ENCODE results near the gene FCRL4. TPM values are rescaled to one million over a fixed set of nuclear protein-coding genes. Genes with fewer than 3 reads are reported as not detected.

FCRL4 gene
- total and polyA plus RNA-seq, 4 donors, result not detected

DNA sequence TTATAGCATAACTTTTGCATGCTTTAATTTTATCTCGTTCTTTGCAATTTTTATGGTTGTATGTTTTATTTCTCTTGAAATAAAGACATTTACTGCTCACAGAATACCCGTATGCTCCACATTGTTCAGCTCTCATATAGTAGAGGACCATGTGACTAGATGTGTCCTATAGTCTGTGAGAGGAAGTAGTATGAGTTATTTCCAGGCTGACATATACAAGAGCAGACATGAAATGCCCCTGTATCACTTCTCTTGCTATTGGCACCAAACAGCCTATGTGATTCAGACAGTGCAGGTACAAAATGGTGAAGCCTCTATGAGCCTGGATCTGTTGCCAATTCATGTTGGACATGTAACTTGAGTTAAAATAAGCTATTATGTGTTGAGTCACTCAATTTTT, 39.8 kb downstream of the FCRL4 start:
- no peak overlapping the region for H3K27ac ChIP-seq (ENCODE audit: low read depth in 1 of 2, low read length in 2 of 2)
- TF ChIP-seq, protein P1, sequence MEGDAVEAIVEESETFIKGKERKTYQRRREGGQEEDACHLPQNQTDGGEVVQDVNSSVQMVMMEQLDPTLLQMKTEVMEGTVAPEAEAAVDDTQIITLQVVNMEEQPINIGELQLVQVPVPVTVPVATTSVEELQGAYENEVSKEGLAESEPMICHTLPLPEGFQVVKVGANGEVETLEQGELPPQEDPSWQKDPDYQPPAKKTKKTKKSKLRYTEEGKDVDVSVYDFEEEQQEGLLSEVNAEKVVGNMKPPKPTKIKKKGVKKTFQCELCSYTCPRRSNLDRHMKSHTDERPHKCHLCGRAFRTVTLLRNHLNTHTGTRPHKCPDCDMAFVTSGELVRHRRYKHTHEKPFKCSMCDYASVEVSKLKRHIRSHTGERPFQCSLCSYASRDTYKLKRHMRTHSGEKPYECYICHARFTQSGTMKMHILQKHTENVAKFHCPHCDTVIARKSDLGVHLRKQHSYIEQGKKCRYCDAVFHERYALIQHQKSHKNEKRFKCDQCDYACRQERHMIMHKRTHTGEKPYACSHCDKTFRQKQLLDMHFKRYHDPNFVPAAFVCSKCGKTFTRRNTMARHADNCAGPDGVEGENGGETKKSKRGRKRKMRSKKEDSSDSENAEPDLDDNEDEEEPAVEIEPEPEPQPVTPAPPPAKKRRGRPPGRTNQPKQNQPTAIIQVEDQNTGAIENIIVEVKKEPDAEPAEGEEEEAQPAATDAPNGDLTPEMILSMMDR (IDR thresholded peaks at IDR 0.05; ENCODE audit: low read depth, low read length, missing input control), result no peak
- no peak for TF ChIP-seq JUND (IDR thresholded peaks at IDR 0.05)
- no peak for TF ChIP-seq EGR1 (IDR thresholded peaks at IDR 0.05; ENCODE audit: low read depth in 2 of 2)
- no peak for TF ChIP-seq YY1 (IDR thresholded peaks at IDR 0.05)
- no peak for TF ChIP-seq GABPA (IDR thresholded peaks at IDR 0.05 in 1 of 2, conservative IDR thresholded peaks at IDR 0.05 in 1 of 2)
- TF ChIP-seq RXRA (IDR thresholded peaks at IDR 0.05), result no peak
- TF ChIP-seq FOXA2 (IDR thresholded peaks at IDR 0.05), result no peak
- TF ChIP-seq, protein P2, sequence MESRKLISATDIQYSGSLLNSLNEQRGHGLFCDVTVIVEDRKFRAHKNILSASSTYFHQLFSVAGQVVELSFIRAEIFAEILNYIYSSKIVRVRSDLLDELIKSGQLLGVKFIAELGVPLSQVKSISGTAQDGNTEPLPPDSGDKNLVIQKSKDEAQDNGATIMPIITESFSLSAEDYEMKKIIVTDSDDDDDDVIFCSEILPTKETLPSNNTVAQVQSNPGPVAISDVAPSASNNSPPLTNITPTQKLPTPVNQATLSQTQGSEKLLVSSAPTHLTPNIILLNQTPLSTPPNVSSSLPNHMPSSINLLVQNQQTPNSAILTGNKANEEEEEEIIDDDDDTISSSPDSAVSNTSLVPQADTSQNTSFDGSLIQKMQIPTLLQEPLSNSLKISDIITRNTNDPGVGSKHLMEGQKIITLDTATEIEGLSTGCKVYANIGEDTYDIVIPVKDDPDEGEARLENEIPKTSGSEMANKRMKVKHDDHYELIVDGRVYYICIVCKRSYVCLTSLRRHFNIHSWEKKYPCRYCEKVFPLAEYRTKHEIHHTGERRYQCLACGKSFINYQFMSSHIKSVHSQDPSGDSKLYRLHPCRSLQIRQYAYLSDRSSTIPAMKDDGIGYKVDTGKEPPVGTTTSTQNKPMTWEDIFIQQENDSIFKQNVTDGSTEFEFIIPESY (IDR thresholded peaks at IDR 0.05), result no peak
- TF ChIP-seq, protein P3, sequence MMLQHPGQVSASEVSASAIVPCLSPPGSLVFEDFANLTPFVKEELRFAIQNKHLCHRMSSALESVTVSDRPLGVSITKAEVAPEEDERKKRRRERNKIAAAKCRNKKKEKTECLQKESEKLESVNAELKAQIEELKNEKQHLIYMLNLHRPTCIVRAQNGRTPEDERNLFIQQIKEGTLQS (IDR thresholded peaks at IDR 0.05), result no peak
- TF ChIP-seq, protein P4, sequence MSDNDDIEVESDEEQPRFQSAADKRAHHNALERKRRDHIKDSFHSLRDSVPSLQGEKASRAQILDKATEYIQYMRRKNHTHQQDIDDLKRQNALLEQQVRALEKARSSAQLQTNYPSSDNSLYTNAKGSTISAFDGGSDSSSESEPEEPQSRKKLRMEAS (IDR thresholded peaks at IDR 0.05), result no peak
- TF ChIP-seq, protein P5, sequence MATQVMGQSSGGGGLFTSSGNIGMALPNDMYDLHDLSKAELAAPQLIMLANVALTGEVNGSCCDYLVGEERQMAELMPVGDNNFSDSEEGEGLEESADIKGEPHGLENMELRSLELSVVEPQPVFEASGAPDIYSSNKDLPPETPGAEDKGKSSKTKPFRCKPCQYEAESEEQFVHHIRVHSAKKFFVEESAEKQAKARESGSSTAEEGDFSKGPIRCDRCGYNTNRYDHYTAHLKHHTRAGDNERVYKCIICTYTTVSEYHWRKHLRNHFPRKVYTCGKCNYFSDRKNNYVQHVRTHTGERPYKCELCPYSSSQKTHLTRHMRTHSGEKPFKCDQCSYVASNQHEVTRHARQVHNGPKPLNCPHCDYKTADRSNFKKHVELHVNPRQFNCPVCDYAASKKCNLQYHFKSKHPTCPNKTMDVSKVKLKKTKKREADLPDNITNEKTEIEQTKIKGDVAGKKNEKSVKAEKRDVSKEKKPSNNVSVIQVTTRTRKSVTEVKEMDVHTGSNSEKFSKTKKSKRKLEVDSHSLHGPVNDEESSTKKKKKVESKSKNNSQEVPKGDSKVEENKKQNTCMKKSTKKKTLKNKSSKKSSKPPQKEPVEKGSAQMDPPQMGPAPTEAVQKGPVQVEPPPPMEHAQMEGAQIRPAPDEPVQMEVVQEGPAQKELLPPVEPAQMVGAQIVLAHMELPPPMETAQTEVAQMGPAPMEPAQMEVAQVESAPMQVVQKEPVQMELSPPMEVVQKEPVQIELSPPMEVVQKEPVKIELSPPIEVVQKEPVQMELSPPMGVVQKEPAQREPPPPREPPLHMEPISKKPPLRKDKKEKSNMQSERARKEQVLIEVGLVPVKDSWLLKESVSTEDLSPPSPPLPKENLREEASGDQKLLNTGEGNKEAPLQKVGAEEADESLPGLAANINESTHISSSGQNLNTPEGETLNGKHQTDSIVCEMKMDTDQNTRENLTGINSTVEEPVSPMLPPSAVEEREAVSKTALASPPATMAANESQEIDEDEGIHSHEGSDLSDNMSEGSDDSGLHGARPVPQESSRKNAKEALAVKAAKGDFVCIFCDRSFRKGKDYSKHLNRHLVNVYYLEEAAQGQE (IDR thresholded peaks at IDR 0.05), result no peak
- TF ChIP-seq HNF4G (IDR thresholded peaks at IDR 0.05), result no peak
- no peak for TF ChIP-seq NR2F2 (IDR thresholded peaks at IDR 0.05)
- TF ChIP-seq SP1 (IDR thresholded peaks at IDR 0.05), result no peak
- TF ChIP-seq TAF1 (conservative IDR thresholded peaks at IDR 0.05), result no peak
- no peak for TF ChIP-seq HNF4A (conservative IDR thresholded peaks at IDR 0.05)
- no peaks in the 10 kb centered on the region for H3K36me3 ChIP-seq (ENCODE audit: control insufficient read depth in 4 of 4, insufficient read depth in 3 of 4, low read depth in 1 of 4, low read length in 3 of 4)
- no peak for DNase-seq (ENCODE audit: low spot score)
- H3K9me3 ChIP-seq (ENCODE audit: control insufficient read depth in 4 of 4, low read length in 3 of 4), result no peaks in the 10 kb centered on the region
- no peaks in the 10 kb centered on the region for H3K4me1 ChIP-seq (ENCODE audit: control insufficient read depth in 4 of 4, insufficient read depth in 4 of 4, low read length in 3 of 4)
- peaks cover 0 to 5% (median 0%) of the 10 kb centered on the region in 4 donors for H3K27me3 ChIP-seq (ENCODE audit: control insufficient read depth in 4 of 4, insufficient read depth in 4 of 4, low read length in 3 of 4)
- no peak overlapping the region for H3K4me3 ChIP-seq (ENCODE audit: low read depth in 1 of 3, low read length in 3 of 3)
- 71% methylated on average over 2 of the region's 2 CpGs for WGBS
- no peak overlapping the region for H3K9ac ChIP-seq (ENCODE audit: low read depth in 1 of 2, low read length in 2 of 2)
